HG03095 (cell line): ENCODE measurements around the gene MRGPRX3.
"Not testable (repeated sequence)": the region's sequence is repeated elsewhere in the genome, so short reads cannot be mapped to it uniquely, and the experiment has no call there.

Source experiments
- ATAC-seq: cut with Tn5 transposase; IDR thresholded peaks from one replicate; pipeline ENCODE4 v1.9.1; 2021; ENCODE audit warnings: moderate library complexity; ENCODE audit not compliant: unreplicated experiment

The MRGPRX3 gene

GRCh38 chr11:18132341-18132740 is at the start of gene MRGPRX3:
TSS of gene MRGPRX3 (plus strand) at chr11:18132571. CDS start at chr11:18137203, 4,632 bp downstream.
- ATAC-seq: no peak

GRCh38 chr11:18088366-18088765 is 44.0 kb upstream of the MRGPRX3 start:
- ATAC-seq: no peak

- ATAC-seq: no peak
These were observed 43.4 kb upstream of the MRGPRX3 start for GRCh38 chr11:18088966-18089365.

- ATAC-seq: no peak
These were observed 40.6 kb upstream of the MRGPRX3 start for GRCh38 chr11:18091731-18092130.

GRCh38 chr11:18093959-18094358 is 38.4 kb upstream of the MRGPRX3 start:
- ATAC-seq: no peak

GRCh38 chr11:18100926-18101656 is 31.3 kb upstream of the MRGPRX3 start:
- ATAC-seq: no peak

GRCh38 chr11:18105086-18105801 is 27.1 kb upstream of the MRGPRX3 start:
- ATAC-seq: no peak

- peak; percentile 97 for ATAC-seq
These were observed 26.4 kb upstream of the MRGPRX3 start, which contains the start of gene SAAL1 for GRCh38 chr11:18105802-18106574. TSS of gene SAAL1 (minus strand) at chr11:18106082. CDS start at chr11:18106041, 41 bp downstream.

GRCh38 chr11:18106688-18107087 is 25.7 kb upstream of the MRGPRX3 start:
- ATAC-seq: no peak

GRCh38 chr11:18108254-18108653 is 24.1 kb upstream of the MRGPRX3 start:
- no peak for ATAC-seq

GRCh38 chr11:18111005-18111404 is 21.4 kb upstream of the MRGPRX3 start:
- no peak for ATAC-seq

- peak; percentile 72 for ATAC-seq
These were observed 16.8 kb upstream of the MRGPRX3 start for GRCh38 chr11:18115360-18116127.

GRCh38 chr11:18121331-18121828 is 11.0 kb upstream of the MRGPRX3 start:
- not testable (repeated sequence) for ATAC-seq

- ATAC-seq: not testable (repeated sequence)
These were observed 1.3 kb upstream of the MRGPRX3 start for GRCh38 chr11:18131115-18131514.

GRCh38 chr11:18135308-18135707 is 2.9 kb downstream of the MRGPRX3 start:
- no peak for ATAC-seq

- ATAC-seq: no peak
These were observed 4.9 kb downstream of the MRGPRX3 start for GRCh38 chr11:18137186-18137800.

GRCh38 chr11:18140145-18140544 is 7.8 kb downstream of the MRGPRX3 start:
- no peak for ATAC-seq

- ATAC-seq: no peak
These were observed 11.9 kb downstream of the MRGPRX3 start for GRCh38 chr11:18144243-18144642.

- ATAC-seq: no peak
These were observed 12.7 kb downstream of the MRGPRX3 start for GRCh38 chr11:18145025-18145424.

- ATAC-seq: no peak
These were observed 13.5 kb downstream of the MRGPRX3 start for GRCh38 chr11:18145837-18146236.
